ENCODE measurements around the gene PTPRG.

DNA sequence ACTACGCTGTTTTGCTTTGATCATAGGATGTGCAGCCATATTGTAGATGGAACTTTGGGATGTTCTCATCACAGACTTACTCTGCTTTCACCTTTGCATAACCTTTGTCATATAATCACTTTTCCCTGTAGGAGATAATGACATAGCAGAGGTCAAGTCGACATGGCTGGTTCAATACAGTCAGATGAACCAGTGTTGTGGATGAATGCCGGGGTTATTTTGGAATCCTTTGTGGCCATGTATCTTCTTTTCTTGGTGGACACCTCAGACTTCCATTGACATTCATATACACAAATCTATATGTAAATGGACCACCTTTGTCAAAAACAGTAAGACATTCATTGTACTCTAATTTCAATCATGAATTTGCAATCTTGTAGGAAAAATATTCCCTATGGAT, 180.2 kb downstream of the PTPRG start:
- no peak for TF ChIP-seq POLR2A (IDR thresholded peaks at IDR 0.05; ENCODE audit: low read length)
- no peak for TF ChIP-seq GATA1 (IDR thresholded peaks at IDR 0.05; ENCODE audit: low read depth, low read length)
